ENCODE measurements around the gene DENND1A. TPM values are rescaled to one million over a fixed set of nuclear protein-coding genes. Genes with fewer than 3 reads are reported as not detected.

Gene DENND1A
- total RNA-seq, 2 donors from 2014 or later, result 17.8 to 36.6 TPM

DNA sequence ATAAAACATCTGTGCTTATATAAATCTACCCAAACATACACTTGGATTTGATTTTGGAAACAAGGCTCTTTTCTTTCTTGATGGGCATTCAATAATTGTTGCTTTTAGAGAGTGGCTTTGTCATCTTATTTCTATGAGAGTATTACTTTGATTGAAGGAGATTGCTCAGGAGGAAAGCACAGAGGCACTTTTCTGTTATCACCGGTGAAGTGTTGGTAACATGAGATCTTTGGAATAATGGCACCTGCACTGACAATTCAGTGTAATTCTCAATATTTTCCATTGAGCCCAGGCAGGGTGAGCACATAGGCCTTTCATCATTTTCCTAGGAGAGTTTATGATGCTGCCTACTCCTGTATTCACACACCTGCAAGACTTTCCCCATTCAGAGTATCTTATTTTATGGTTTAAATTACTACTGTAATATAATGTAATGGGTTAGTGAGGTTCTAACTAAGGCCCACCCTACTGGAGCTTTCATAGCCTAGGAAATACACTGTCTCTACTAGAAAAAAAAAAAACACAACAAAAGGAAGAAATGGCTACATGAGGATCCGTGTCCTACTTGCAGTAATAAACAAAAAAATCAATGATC is 244.3 kb downstream of the DENND1A start:
- Histone ChIP-seq H3K4me3 (no peak overlapping the region), H3K27ac (no peak overlapping the region), H3K9me3 (no peaks in the 10 kb centered on the region), H3K27me3 (replicated peaks; ENCODE audit: insufficient read depth) (no peaks in the 10 kb centered on the region), H3K36me3 (no peaks in the 10 kb centered on the region), H3K4me1 (ENCODE audit: control insufficient read depth in 1 of 2, low read depth in 2 of 2) (no peaks in the 10 kb centered on the region)
- DNase-seq (ENCODE audit: low spot score) (no peak), ATAC-seq (ENCODE audit: insufficient number of reproducible peaks, low FRiP score, low read depth) (no peak)
- TF ChIP-seq CTCF (IDR thresholded peaks at IDR 0.05), result no peak

DNA sequence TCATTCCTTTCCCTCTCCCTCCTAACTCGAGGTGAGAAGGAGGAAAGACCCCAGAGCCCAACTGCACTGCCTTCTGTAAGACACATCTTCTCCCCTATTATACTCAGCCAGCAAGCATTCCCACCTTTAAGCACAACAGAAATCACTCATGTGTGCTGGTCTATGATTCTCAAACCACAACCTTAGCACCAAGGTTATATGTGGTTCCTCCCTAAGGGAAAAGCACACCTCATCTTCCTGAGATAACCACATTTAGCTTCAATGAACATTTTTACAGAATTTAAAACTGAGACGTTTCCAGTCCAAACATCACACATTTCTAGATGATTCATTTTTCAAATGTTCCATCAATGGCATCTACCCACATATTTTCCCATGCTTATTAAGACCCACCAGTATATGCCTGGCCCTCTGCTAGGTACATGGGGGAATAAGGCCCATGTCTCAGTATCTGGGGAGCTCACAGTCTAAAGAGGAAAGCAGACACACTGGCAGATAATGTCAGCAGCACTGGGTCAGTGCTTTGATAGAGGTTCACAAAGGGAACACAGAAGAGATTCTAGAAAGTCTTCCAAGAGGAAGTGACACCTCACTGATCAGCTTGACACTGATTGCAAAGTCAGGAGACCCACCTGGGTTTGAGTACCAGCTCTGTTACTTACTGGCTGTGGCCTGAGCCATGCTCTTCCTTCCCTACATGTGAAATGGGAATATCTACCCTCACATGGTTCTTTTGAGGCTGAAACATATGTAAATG is 245.4 kb downstream of the DENND1A start:
- DNase-seq (ENCODE audit: low spot score) (no peak), ATAC-seq (ENCODE audit: insufficient number of reproducible peaks, low FRiP score, low read depth) (no peak)
- no peaks in the 10 kb centered on the region for H3K36me3 ChIP-seq
- no peaks in the 10 kb centered on the region for H3K27me3 ChIP-seq (replicated peaks; ENCODE audit: insufficient read depth)
- no peaks in the 10 kb centered on the region for H3K4me1 ChIP-seq (ENCODE audit: control insufficient read depth in 1 of 2, low read depth in 2 of 2)
- no peaks in the 10 kb centered on the region for H3K9me3 ChIP-seq
- no peak overlapping the region for H3K4me3 ChIP-seq
- H3K27ac ChIP-seq, result no peak overlapping the region
- TF ChIP-seq CTCF (IDR thresholded peaks at IDR 0.05), result no peak

- ATAC-seq (ENCODE audit: insufficient number of reproducible peaks, low FRiP score, low read depth) (no peak), DNase-seq (ENCODE audit: low spot score) (no peak)
- peaks cover 4 to 15% of the 10 kb centered on the region in 2 donors for H3K4me1 ChIP-seq (ENCODE audit: control insufficient read depth in 1 of 2, low read depth in 2 of 2)
- H3K27ac ChIP-seq, result no peak overlapping the region
- H3K36me3 ChIP-seq, result no peaks in the 10 kb centered on the region
- no peaks in the 10 kb centered on the region for H3K9me3 ChIP-seq
- no peak overlapping the region for H3K4me3 ChIP-seq
- H3K27me3 ChIP-seq (replicated peaks; ENCODE audit: insufficient read depth), result no peaks in the 10 kb centered on the region
- TF ChIP-seq CTCF (IDR thresholded peaks at IDR 0.05), result no peak
These were observed 247.2 kb downstream of the DENND1A start for GRCh38 chr9:123682746-123683145.

DNA sequence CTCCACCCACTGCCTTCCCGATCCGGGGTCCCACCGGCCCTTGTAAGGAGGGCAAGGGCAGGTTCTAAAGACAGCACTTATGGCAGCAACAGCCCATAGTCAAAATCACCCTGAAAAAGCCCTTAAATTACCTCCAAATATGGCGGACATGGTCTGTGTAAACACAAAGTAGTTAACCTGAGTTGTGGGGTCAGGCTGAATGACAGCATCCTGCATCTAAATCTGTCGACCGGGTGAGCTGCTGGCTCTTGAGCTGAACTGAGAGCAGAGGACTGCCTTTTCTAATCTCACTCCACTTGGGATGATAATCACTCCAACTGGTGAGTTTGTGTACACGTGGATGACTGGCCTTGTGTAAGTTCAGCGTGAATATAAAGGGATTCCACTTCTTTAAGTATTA is 249.6 kb downstream of the DENND1A start:
- ATAC-seq (ENCODE audit: insufficient number of reproducible peaks, low FRiP score, low read depth) (no peak), DNase-seq (ENCODE audit: low spot score) (no peak)
- Histone ChIP-seq H3K4me1 (ENCODE audit: control insufficient read depth in 1 of 2, low read depth in 2 of 2) (peaks cover 4 to 15% of the 10 kb centered on the region in 2 donors), H3K27me3 (replicated peaks; ENCODE audit: insufficient read depth) (no peaks in the 10 kb centered on the region), H3K9me3 (no peaks in the 10 kb centered on the region), H3K4me3 (no peak overlapping the region), H3K36me3 (no peaks in the 10 kb centered on the region), H3K27ac (no peak overlapping the region)
- no peak for TF ChIP-seq CTCF (IDR thresholded peaks at IDR 0.05)

GRCh38 chr9:123679330-123679987 is 250.5 kb downstream of the DENND1A start:
- DNase-seq (ENCODE audit: low spot score) (no peak), ATAC-seq (ENCODE audit: insufficient number of reproducible peaks, low FRiP score, low read depth) (no peak)
- no peaks in the 10 kb centered on the region for H3K9me3 ChIP-seq
- H3K27ac ChIP-seq, result no peak overlapping the region
- no peak overlapping the region for H3K4me3 ChIP-seq
- peaks cover 4 to 15% of the 10 kb centered on the region in 2 donors for H3K4me1 ChIP-seq (ENCODE audit: control insufficient read depth in 1 of 2, low read depth in 2 of 2)
- TF ChIP-seq CTCF (IDR thresholded peaks at IDR 0.05), result no peak
- H3K27me3 ChIP-seq (replicated peaks; ENCODE audit: insufficient read depth), result no peaks in the 10 kb centered on the region
- no peaks in the 10 kb centered on the region for H3K36me3 ChIP-seq

All from thoracic aorta (tissue), 2 donors.